Colonic mucosa (tissue), 4 donors: Measurements from ENCODE around the gene CACNA2D2. TPM values are rescaled to one million over a fixed set of nuclear protein-coding genes. Genes with fewer than 3 reads are reported as not detected.

Experiments
- DNase-seq: peaks from one replicate; pipeline ENCODE4 v3.0.0-alpha.2; 2020
- H3K27ac ChIP-seq: fragments of 200-600 bp; one replicate; pipeline ENCODE4 v1.8.0; 2021
- H3K27me3 ChIP-seq: fragments of 200-600 bp; one replicate; pipeline ENCODE4 v1.8.0; 2021
- H3K36me3 ChIP-seq: fragments of 200-600 bp; one replicate; pipeline ENCODE4 v1.8.0; 2021
- H3K4me1 ChIP-seq: fragments of 200-600 bp; one replicate; pipeline ENCODE4 v1.8.0; 2021; ENCODE audit warnings: mild to moderate bottlenecking
- H3K4me3 ChIP-seq: fragments of 200-600 bp; one replicate; pipeline ENCODE4 v1.8.0; 2021
- H3K9ac ChIP-seq, 2 donors: one replicate each; pipeline ENCODE4 v1.7.0; 2013; ENCODE audit warnings: control low read depth in 2 of 2, low read depth in 2 of 2, low read length in 2 of 2
- H3K9me3 ChIP-seq: fragments of 200-600 bp; one replicate; pipeline ENCODE4 v1.8.0; 2021
- intact Hi-C: fragments of 100-400 bp; cut with DNase I; formaldehyde crosslinking; loops from one replicate; pipeline ENCODE4 v1.14.1; 2022
- total RNA-seq, 2 donors: library from RNA; stranded (reverse); fragmentation: NEBNext Ultra II Directional in 1 of 2; extraction: Animal tissue kit (Norgen Biotek cat#: 25700) in 1 of 2; gene quantifications; one replicate each; pipeline ENCODE4 v1.2.1, GENCODE V29; 2021
- TF ChIP-seq, protein P1 (sequence below): fragments of 200-600 bp; IDR thresholded peaks from one replicate; pipeline ENCODE4 v1.8.0; 2022; ENCODE audit warnings: antibody characterized with exemption, mild to moderate bottlenecking
- donor health status: healthy.
- donor health status: DM: no; HTN: no; CAD: no.
- donor health status: DM: no; HTN: no; CAD: no.

CACNA2D2 gene
- total RNA-seq, 2 donors from 2014 or later = 2.4 to 3.3 TPM

DNA sequence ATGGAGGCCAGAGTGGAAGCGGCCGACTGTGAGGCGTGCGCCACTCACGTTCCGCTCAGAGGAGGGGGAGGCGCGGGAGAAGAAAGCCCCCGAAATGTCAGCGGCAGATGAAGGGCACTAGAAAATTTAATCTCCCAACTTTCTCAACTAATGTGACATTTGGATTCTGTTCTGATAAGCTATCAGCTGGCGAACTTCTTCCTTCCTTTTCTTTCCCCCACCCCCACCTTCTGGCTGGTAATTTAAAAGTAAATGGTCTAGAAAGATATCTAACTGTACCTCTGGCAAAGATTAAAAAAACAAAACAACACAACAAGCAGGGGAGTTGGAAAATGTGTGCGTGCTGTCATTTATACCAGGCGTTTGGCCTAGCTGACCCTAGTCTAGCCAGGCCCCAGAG, 117.7 kb downstream of the CACNA2D2 start:
- H3K9ac ChIP-seq = no peak overlapping the region
- H3K4me1 ChIP-seq = peaks cover 2% of the 10 kb centered on the region
- H3K27me3 ChIP-seq = no peaks in the 10 kb centered on the region
- no peak overlapping the region for H3K27ac ChIP-seq
- TF ChIP-seq, protein P1, sequence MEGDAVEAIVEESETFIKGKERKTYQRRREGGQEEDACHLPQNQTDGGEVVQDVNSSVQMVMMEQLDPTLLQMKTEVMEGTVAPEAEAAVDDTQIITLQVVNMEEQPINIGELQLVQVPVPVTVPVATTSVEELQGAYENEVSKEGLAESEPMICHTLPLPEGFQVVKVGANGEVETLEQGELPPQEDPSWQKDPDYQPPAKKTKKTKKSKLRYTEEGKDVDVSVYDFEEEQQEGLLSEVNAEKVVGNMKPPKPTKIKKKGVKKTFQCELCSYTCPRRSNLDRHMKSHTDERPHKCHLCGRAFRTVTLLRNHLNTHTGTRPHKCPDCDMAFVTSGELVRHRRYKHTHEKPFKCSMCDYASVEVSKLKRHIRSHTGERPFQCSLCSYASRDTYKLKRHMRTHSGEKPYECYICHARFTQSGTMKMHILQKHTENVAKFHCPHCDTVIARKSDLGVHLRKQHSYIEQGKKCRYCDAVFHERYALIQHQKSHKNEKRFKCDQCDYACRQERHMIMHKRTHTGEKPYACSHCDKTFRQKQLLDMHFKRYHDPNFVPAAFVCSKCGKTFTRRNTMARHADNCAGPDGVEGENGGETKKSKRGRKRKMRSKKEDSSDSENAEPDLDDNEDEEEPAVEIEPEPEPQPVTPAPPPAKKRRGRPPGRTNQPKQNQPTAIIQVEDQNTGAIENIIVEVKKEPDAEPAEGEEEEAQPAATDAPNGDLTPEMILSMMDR = no peak
- DNase-seq = no peak
- intact Hi-C loops = no loop called here
- H3K9me3 ChIP-seq = no peaks in the 10 kb centered on the region
- no peak overlapping the region for H3K4me3 ChIP-seq
- no peaks in the 10 kb centered on the region for H3K36me3 ChIP-seq

DNA sequence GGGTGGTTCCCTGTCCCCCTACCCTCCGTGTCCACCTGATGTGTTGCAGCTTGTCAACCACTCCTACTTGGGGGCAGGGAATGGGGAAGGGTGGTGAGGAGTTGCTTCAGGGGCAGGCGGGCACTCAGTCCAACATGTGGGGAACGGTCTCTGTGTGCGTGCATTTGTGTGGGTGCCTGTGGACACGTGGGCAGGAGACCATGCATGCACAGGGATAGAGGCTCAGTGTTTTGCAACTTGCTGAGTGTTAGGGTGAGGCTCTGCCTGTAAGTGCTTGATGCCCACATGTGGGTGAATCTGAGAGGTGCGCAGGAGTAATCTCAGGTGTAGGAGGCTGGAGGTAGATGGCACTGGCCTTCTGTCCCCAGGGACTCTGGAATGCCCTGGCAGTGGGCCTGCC, 119.7 kb downstream of the CACNA2D2 start:
- H3K27ac ChIP-seq = no peak overlapping the region
- no peak for DNase-seq
- intact Hi-C loops = no loop called here
- no peaks in the 10 kb centered on the region for H3K9me3 ChIP-seq
- H3K9ac ChIP-seq = no peak overlapping the region
- H3K4me3 ChIP-seq = no peak overlapping the region
- H3K36me3 ChIP-seq = no peaks in the 10 kb centered on the region
- TF ChIP-seq, protein P1 = no peak
- H3K4me1 ChIP-seq = no peaks in the 10 kb centered on the region
- no peaks in the 10 kb centered on the region for H3K27me3 ChIP-seq

DNA sequence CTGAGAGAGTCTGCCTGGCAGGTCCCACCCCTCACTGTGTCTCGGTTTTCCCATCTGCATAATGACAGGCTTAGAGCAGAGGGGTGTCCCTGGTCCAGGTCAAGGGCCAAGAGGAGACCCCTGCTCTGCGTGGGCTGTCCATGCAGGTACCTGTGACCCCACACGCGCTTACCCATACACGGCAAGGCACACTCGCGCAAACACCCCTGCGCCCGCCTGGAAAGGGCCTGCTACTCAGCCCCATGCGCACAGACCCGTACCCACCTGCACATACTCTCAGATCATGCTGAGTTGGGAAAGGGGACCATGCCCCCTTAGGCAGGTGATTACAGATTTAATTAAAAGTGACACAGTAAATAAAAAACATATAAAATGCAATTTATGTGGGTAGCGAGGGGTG, 120.7 kb downstream of the CACNA2D2 start:
- DNase-seq = no peak
- H3K27ac ChIP-seq = no peak overlapping the region
- H3K4me3 ChIP-seq = no peak overlapping the region
- no peaks in the 10 kb centered on the region for H3K4me1 ChIP-seq
- no peak overlapping the region for H3K9ac ChIP-seq
- no peaks in the 10 kb centered on the region for H3K36me3 ChIP-seq
- no peaks in the 10 kb centered on the region for H3K27me3 ChIP-seq
- TF ChIP-seq, protein P1 = no peak
- intact Hi-C loops = no loop called here
- no peaks in the 10 kb centered on the region for H3K9me3 ChIP-seq

DNA sequence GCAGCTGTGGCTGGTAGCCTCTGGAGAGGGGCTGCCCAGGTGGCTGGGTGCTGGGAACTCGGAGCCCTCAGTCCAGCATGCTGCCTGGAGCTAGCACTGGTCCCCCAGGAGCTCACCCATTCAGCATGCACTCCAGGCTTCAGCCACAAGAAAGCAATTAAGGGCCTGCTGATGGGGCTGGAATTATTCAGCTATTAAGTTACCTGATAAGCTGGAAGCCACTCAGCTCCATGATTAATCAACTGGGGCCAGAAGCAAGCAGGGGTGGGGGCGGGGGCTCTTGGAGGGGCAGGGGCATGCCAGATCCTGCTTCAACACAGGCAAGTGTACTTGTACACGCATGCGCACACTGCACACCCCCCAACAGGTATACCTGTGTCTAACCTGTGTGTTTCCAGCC, 122.1 kb downstream of the CACNA2D2 start:
- Histone ChIP-seq H3K9me3 (no peaks in the 10 kb centered on the region), H3K36me3 (no peaks in the 10 kb centered on the region), H3K4me1 (no peaks in the 10 kb centered on the region), H3K27ac (no peak overlapping the region), H3K4me3 (no peak overlapping the region), H3K27me3 (no peaks in the 10 kb centered on the region), H3K9ac (no peak overlapping the region)
- TF ChIP-seq, protein P1 = no peak
- DNase-seq = no peak
- intact Hi-C loops = no loop called here

DNA sequence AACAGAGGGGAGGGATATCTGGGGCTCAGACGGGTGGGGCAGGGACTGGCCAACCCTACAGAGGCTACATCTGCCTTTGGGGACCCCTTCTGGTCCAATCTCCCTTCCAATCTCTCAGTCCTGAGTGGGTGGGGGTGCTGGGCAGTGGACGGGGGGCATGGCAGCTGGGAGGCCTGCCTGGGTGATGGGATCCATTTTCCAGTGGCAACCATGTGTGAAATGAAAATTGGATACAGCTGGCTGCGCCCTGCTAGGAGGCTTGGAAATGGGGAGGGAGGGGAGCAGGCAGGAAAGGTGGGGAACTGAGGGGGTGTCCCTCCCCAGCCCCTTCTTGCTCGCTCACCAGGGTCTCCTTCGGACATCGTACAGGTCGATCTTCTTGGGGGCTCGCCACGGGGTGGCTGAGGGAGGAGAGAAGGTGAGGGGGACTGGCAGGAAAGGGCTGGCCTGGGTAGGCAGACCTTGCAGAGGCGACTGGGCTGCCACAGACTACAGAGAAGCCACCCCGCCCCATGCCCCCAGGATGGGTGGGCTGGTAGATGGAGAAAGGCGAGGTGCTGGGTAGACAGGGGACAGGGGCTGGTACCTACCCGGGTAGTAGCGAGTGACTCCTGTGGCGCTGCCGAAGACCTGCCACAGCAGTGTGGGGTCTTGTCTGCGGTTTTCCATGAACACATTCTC, 122.9 kb downstream of the CACNA2D2 start:
- TF ChIP-seq, protein P1 = no peak
- Histone ChIP-seq H3K4me3 (no peak overlapping the region), H3K27me3 (no peaks in the 10 kb centered on the region), H3K27ac (no peak overlapping the region), H3K4me1 (no peaks in the 10 kb centered on the region), H3K9me3 (no peaks in the 10 kb centered on the region), H3K36me3 (no peaks in the 10 kb centered on the region), H3K9ac (no peak overlapping the region)
- intact Hi-C loops = no loop called here
- no peak for DNase-seq
